GM12878 (cell line): ENCODE data around the gene CCDC12. TPM values are rescaled to one million over a fixed set of nuclear protein-coding genes. Genes with fewer than 3 reads are reported as not detected.

Experiments
- ATAC-seq: fragments of 200-7000 bp; cut with Tn5 transposase; 3 replicates; pipeline ENCODE4 v1.9.1; 2020; ENCODE audit warnings: mild to moderate bottlenecking, moderate library complexity
- BruUV-seq: library from RNA; stranded (reverse); fragments of 400-500 nt; replicated peaks from 2 replicates; lab custom pipeline; 2021; lab: Mats Ljungman, UMichigan
- CTCF ChIA-PET: fragments of 300-600 bp; sonication (Branson Sonifier 250); formaldehyde crosslinking; extraction: SDS; loops from one replicate; lab custom pipeline; 2021; ENCODE audit warnings: inconsistent platforms; lab: Yijun Ruan, JAX
- POLR2A ChIA-PET: fragments of 350-600 bp; formaldehyde crosslinking; extraction: SDS; loops from one replicate; lab custom pipeline; 2021; ENCODE audit warnings: inconsistent platforms; lab: Charles Lee
- RAD21 ChIA-PET: fragments of 300-600 bp; sonication (Branson Sonifier 250); formaldehyde crosslinking; loops from one replicate; lab custom pipeline; 2023; ENCODE audit warnings: antibody characterized with exemption; ENCODE audit not compliant: unreplicated experiment; lab: Charles Lee
- SMC1A ChIA-PET: fragments of 300-600 bp; sonication (Branson Sonifier 250); formaldehyde crosslinking; loops from one replicate; lab custom pipeline; 2023; ENCODE audit not compliant: unreplicated experiment, uncharacterized antibody; lab: Charles Lee
- DNase-seq: peaks from one replicate; pipeline ENCODE4 v3.0.0-alpha.2; 2011; ENCODE audit warnings: low read depth, low spot score
- FAIRE-seq: peaks from 3 replicates; lab custom pipeline; 2011; peaks lifted over from hg19 to GRCh38; lab: Jason Lieb, UNC
- H2AFZ ChIP-seq: 2 replicates; pipeline ENCODE4 v1.6.0; 2011; ENCODE audit warnings: low read depth, low read length, control low read depth; ENCODE audit not compliant: control insufficient read depth
- H3K27ac ChIP-seq: 2 replicates; pipeline ENCODE4 v1.5.1; 2011; ENCODE audit warnings: control low read depth; ENCODE audit not compliant: control insufficient read depth, insufficient read depth
- H3K27me3 ChIP-seq, 2 experiments: replicated peaks in 1 of 2; 2 replicates each; pipeline versions ENCODE4 v1.6.0 to v1.6.1; 2011; ENCODE audit warnings: low read length in 1 of 2; ENCODE audit not compliant: control insufficient read depth in 2 of 2, insufficient read depth in 2 of 2
- H3K36me3 ChIP-seq, 2 experiments: 2 replicates each; pipeline ENCODE4 v1.5.1; 2011; ENCODE audit warnings: low read length in 1 of 2; ENCODE audit not compliant: control insufficient read depth in 2 of 2, insufficient read depth in 2 of 2
- H3K4me1 ChIP-seq: 2 replicates; pipeline ENCODE4 v1.6.1; 2011; ENCODE audit warnings: mild to moderate bottlenecking, low read length, moderate library complexity, mixed read lengths; ENCODE audit not compliant: control insufficient read depth, insufficient read depth
- H3K4me2 ChIP-seq: 2 replicates; pipeline ENCODE4 v1.6.0; 2011; ENCODE audit warnings: control low read depth; ENCODE audit not compliant: control insufficient read depth, insufficient read depth
- H3K4me3 ChIP-seq: fragments of 200-600 bp; sonication (generic); 2 replicates; pipeline ENCODE4 v1.5.1; 2016
- H3K79me2 ChIP-seq: 2 replicates; pipeline ENCODE4 v1.6.0; 2011; ENCODE audit warnings: low read length; ENCODE audit not compliant: control insufficient read depth, insufficient read depth
- H3K9ac ChIP-seq: 2 replicates; pipeline ENCODE4 v1.8.0; 2011; ENCODE audit warnings: low read length, control low read depth, mixed read lengths; ENCODE audit not compliant: control insufficient read depth, insufficient read depth
- H3K9me3 ChIP-seq: replicated peaks from 3 replicates; pipeline ENCODE4 v1.5.1; 2011; ENCODE audit warnings: mild to moderate bottlenecking, low read length; ENCODE audit not compliant: control insufficient read depth, insufficient read depth
- H4K20me1 ChIP-seq: 2 replicates; pipeline ENCODE4 v1.6.0; 2011; ENCODE audit not compliant: control insufficient read depth, insufficient read depth
- CBX3 ChIP-seq: fragments of 200-600 bp; sonication (generic); IDR thresholded peaks from 2 replicates; pipeline ENCODE4 v1.6.1; 2016; ENCODE audit warnings: low read depth, borderline replicate concordance
- HSF1 ChIP-seq: fragments of 150-350 bp; IDR thresholded peaks from 2 replicates; pipeline ENCODE4 v1.6.1; 2014; ENCODE audit warnings: mild to moderate bottlenecking, low read depth, low read length
- KDM1A ChIP-seq: fragments of 200-600 bp; sonication (generic); IDR thresholded peaks from 2 replicates; pipeline ENCODE4 v1.6.1; 2016; ENCODE audit warnings: borderline replicate concordance
- POLR2A ChIP-seq: IDR thresholded peaks from 2 replicates; pipeline ENCODE4 v1.6.1; 2011; ENCODE audit warnings: low read depth, mild to moderate bottlenecking, low read length
- POLR2AphosphoS2 ChIP-seq: IDR thresholded peaks from 2 replicates; pipeline ENCODE4 v1.6.1; 2011; ENCODE audit warnings: low read depth, mild to moderate bottlenecking, low read length, improper control_type of control experiment, moderate library complexity
- REST ChIP-seq: IDR thresholded peaks from 2 replicates; pipeline ENCODE4 v1.6.1; 2012; ENCODE audit warnings: mild to moderate bottlenecking, low read depth, low read length
- TARDBP ChIP-seq: IDR thresholded peaks from 2 replicates; pipeline ENCODE4 v1.6.1; 2016; ENCODE audit warnings: borderline replicate concordance
- ZNF687 ChIP-seq: fragments of 450-650 bp; IDR thresholded peaks from 2 replicates; pipeline ENCODE4 v1.6.1; 2017; ENCODE audit warnings: mild to moderate bottlenecking, moderate library complexity
- WGBS: methylation state at CpG from one replicate; pipeline ENCODE4 v1.1.6; 2016; ENCODE audit warnings: low lambda C conversion rate; ENCODE audit not compliant: insufficient replicate concordance, insufficient coverage; ENCODE audit errors: missing lambda C conversion rate; 5-methylcytosine and 5-hydroxymethylcytosine counted together
- in situ Hi-C: fragments of 300-500 bp; cut with MboI; formaldehyde crosslinking; loops from 9 replicates; pipeline ENCODE4 v1.14.3; 2018; ENCODE audit warnings: mixed read lengths
- intact Hi-C: fragments of 100-400 bp; cut with micrococcal nuclease; formaldehyde crosslinking; loops from one replicate; pipeline ENCODE4 v1.14.2; 2022; ENCODE audit not compliant: unreplicated experiment
- polyA plus RNA-seq, 11 experiments: library from polyadenylated mRNA; depleted of rRNA in 4 of 11; unstranded in 6 of 11; stranded (reverse) in 5 of 11; fragments of >200 nt; fragmentation: Nextera tagmentation in 4 of 11; fragmentation: Illumina TruSeq in 1 of 11; extraction: Ambion mirVana in 4 of 11; extraction: Trizol in 1 of 11; gene quantifications; 1 replicate in 1 of 11; 2 replicates in 10 of 11; pipeline versions ENCODE4 v1.2.1 to v1.2.3, GENCODE V29; 2011 to 2016; ENCODE audit warnings: inconsistent platforms in 2 of 11, missing spikeins in 2 of 11, low read depth in 1 of 11
- total RNA-seq, 4 experiments: library from RNA; depleted of rRNA in 3 of 4; stranded (reverse); fragments of >200 nt in 3 of 4; fragmentation: Illumina TruSeq in 1 of 4; extraction: Trizol in 1 of 4; gene quantifications; 2 replicates each; pipeline versions ENCODE4 v1.2.1 to v1.2.3, GENCODE V29; 2013 to 2021
- TF ChIP-seq, protein P1 (sequence below): IDR thresholded peaks from 2 replicates; pipeline ENCODE4 v1.6.1; 2011; ENCODE audit warnings: mild to moderate bottlenecking, low read depth, low read length, moderate library complexity; ENCODE audit not compliant: insufficient replicate concordance

CCDC12 gene
- total and polyA plus RNA-seq, 10 of the 15 experiments (the other 5 are each of a cell fraction or from before 2014, with no cell fraction given) = 9.2 to 91.4 (median 61.3) TPM

- H3K9me3 ChIP-seq = peaks cover 14% of the 10 kb centered on the region
- SMC1A ChIA-PET = interaction anchor here (0.8 to 17.5 kb wide), 15 partner anchors 9 to 215 kb away, joined by 3 to 298 read pairs (median 5); partner anchors contain the start of genes CCDC12 and NBEAL2
- RAD21 ChIA-PET = interaction anchor here (0.8 to 4.2 kb wide), 12 partner anchors 9 to 85 kb away, joined by 3 to 38 read pairs (median 5); partner anchors contain the start of gene NBEAL2
- in situ Hi-C loops (no loop called here), intact Hi-C loops (loop anchor here (2.0 to 5.0 kb wide), 2 partner anchors 27 to 236 kb away; partner anchors contain the start of gene SETD2)
- no peaks in the 10 kb centered on the region for H4K20me1 ChIP-seq
- ATAC-seq (no peak), DNase-seq (no peak), FAIRE-seq (no peak)
- H3K27me3 ChIP-seq = no peaks in the 10 kb centered on the region
- CTCF ChIA-PET = interaction anchor here (0.6 to 4.1 kb wide), 10 partner anchors 8 to 357 kb away, joined by 3 to 14 read pairs (median 4); partner anchors contain the start of genes KIF9, KLHL18 and NBEAL2
- TF ChIP-seq KDM1A (no peak), POLR2AphosphoS2 (no peak), REST (no peak), HSF1 (no peak), CBX3 (no peak), TARDBP (no peak), POLR2A (peak; percentile 61), ZNF687 (0 out of 2 replicates have a peak, but pooled peaks have one; percentile 27)
- TF ChIP-seq, protein P1, sequence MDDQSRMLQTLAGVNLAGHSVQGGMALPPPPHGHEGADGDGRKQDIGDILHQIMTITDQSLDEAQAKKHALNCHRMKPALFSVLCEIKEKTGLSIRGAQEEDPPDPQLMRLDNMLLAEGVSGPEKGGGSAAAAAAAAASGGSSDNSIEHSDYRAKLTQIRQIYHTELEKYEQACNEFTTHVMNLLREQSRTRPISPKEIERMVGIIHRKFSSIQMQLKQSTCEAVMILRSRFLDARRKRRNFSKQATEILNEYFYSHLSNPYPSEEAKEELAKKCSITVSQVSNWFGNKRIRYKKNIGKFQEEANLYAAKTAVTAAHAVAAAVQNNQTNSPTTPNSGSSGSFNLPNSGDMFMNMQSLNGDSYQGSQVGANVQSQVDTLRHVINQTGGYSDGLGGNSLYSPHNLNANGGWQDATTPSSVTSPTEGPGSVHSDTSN = no peak
- no peak overlapping the region for H2AFZ ChIP-seq
- peaks cover 39% of the 10 kb centered on the region for H3K79me2 ChIP-seq
- H3K4me1 ChIP-seq = peaks cover 56% of the 10 kb centered on the region
- H3K9ac ChIP-seq = peak overlapping the region; percentile 82
- 50% methylated on average over 6 of the region's 6 CpGs for WGBS
- peak overlapping the region; percentile 96 for H3K4me2 ChIP-seq
- BruUV-seq = no TSS peak
- H3K36me3 ChIP-seq = peaks cover 31 to 56% of the 10 kb centered on the region in 2 experiments
- H3K27ac ChIP-seq = peak overlapping the region; percentile 94
- H3K4me3 ChIP-seq = peak overlapping the region; percentile 44; the same call in 1 of the 2 replicates
- POLR2A ChIA-PET = interaction anchor here (0.7 to 12.6 kb wide), 8 partner anchors 14 to 67 kb away, joined by 3 to 163 read pairs (median 6); partner anchors contain the start of gene CCDC12
Measured at GRCh38 chr3:46926039-46926438, 50.5 kb downstream of the CCDC12 start.
